Activated CD4-positive, alpha-beta memory T cell treated with anti-CD3 and anti-CD28 coated beads for 36 hours (primary cell): Measurements from ENCODE around the gene CYP2E1. TPM values are rescaled to one million over a fixed set of nuclear protein-coding genes. Genes with fewer than 3 reads are reported as not detected.
"Not testable (repeated sequence)": the region's sequence is repeated elsewhere in the genome, so short reads cannot be mapped to it uniquely, and the experiment has no call there.

Experiments
- CTCF ChIA-PET: fragments of 350-600 bp; sonication (Branson Sonifier 250); formaldehyde crosslinking; loops from one replicate; lab custom pipeline; 2021; ENCODE audit warnings: antibody characterized with exemption, inconsistent platforms; lab: Charles Lee
- POLR2A ChIA-PET: fragments of 350-600 bp; sonication (Branson Sonifier 250); formaldehyde crosslinking; loops from one replicate; lab custom pipeline; 2021; ENCODE audit warnings: antibody characterized with exemption; lab: Charles Lee
- DNase-seq: peaks from one replicate; pipeline ENCODE4 v3.0.0-alpha.2; 2020
- H3K27ac Mint-ChIP-seq: one replicate; pipeline ENCODE4 v1.8.0; 2021; ENCODE audit warnings: mixed read lengths
- H3K27me3 Mint-ChIP-seq: one replicate; pipeline ENCODE4 v1.8.0; 2021; ENCODE audit warnings: mixed read lengths
- H3K36me3 Mint-ChIP-seq: one replicate; pipeline ENCODE4 v1.8.0; 2021; ENCODE audit warnings: mixed read lengths
- H3K4me1 Mint-ChIP-seq: one replicate; pipeline ENCODE4 v1.8.0; 2021; ENCODE audit warnings: low read depth, mixed read lengths
- H3K4me3 Mint-ChIP-seq: one replicate; pipeline ENCODE4 v1.8.0; 2021; ENCODE audit warnings: mild to moderate bottlenecking, mixed read lengths
- H3K9me3 Mint-ChIP-seq: one replicate; pipeline ENCODE4 v1.8.0; 2021; ENCODE audit warnings: mixed read lengths
- intact Hi-C: fragments of 100-400 bp; cut with micrococcal nuclease; formaldehyde crosslinking; loops from one replicate; pipeline ENCODE4 v1.15.1; 2023
- total RNA-seq, 2 experiments: library from RNA; stranded (reverse); gene quantifications; one replicate each; pipeline ENCODE4 v1.2.3, GENCODE V29; 2021

Gene CYP2E1
- total RNA-seq, 2 experiments from 2014 or later: 0.46 to 0.86 TPM

DNA sequence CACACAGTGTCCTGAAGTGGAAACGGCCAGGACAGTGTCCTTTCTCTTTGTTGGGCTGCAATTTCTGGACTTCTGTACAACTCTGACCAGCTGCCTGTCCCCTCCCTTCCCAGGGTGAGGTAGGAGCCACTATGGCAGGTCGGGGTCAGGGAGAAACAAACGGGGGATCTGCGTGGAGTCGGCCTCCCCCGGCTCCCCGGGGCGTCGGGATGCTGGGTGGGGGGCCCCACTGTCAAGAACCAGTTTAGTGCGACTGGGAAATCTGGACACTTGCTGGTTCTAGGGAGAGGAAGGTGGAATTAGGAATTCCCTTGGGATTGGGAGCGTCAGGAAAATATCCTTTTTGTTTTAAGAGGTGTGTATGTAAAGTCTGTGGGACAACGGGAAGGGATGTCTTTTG, 37.7 kb downstream of the CYP2E1 start:
- no peak overlapping the region for H3K27ac Mint-ChIP-seq
- H3K4me3 Mint-ChIP-seq: no peak overlapping the region
- ChIA-PET POLR2A (no interaction called here), CTCF (no interaction called here)
- H3K4me1 Mint-ChIP-seq: no peaks in the 10 kb centered on the region
- DNase-seq: no peak
- no peaks in the 10 kb centered on the region for H3K36me3 Mint-ChIP-seq
- peaks cover 12% of the 10 kb centered on the region for H3K27me3 Mint-ChIP-seq
- H3K9me3 Mint-ChIP-seq: no peaks in the 10 kb centered on the region
- intact Hi-C loops: no loop called here

DNA sequence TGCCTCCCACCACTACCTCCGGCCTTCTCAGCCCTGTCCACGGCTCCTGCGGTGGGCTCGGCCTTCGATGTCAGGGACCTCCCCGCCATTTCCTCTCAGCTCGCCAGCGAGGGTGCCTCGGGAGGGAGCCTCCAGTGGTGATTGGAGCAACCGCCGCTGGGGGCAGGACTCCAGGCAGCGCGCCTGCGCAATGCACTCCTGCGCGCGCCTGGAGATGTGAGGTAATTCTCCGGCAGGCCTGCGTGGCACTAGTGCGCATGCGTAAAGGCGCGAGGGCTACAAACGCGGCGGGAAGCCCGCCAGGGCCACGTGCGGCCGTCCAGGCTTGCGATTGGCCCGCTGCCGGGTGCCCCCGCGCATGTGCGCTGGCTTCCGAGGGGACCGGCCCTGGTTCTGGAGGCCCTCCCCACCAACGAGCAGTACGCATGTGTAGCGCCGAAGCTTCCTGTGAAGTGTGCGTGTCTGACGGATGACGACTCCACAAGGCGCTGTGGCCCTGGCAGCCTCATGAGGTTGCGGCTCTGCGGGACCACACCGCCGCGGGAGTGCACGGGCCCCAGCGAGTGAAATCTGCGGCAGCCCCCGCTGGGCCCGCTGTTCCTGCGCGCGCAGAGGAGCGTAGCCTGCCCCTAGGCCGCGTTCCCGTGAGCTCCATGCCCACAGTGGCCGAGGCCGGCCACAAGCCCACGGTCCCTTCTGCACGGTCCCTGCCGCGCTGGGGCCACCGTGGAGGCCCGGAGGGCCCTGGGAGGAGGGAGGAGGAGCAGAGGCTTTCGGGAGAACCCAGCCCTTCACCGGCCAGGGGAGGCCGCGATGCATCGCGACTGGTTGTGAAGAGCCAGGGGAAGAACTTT, 38.5 kb downstream of the CYP2E1 start, which contains the start of gene SYCE1:
Gene SYCE1 (minus strand): TSS at position 143 of the 854 bp plus-strand sequence. CDS start 54 bp downstream, at position 89.
- Mint-ChIP-seq H3K9me3 (no peaks in the 10 kb centered on the region), H3K4me1 (no peaks in the 10 kb centered on the region), H3K27me3 (peaks cover 12% of the 10 kb centered on the region), H3K36me3 (no peaks in the 10 kb centered on the region), H3K4me3 (no peak within 1 kb of the TSS), H3K27ac (no peak within 1 kb of the TSS)
- ChIA-PET CTCF (no interaction called here), POLR2A (no interaction called here)
- DNase-seq: no peak
- intact Hi-C loops: no loop called here

DNA sequence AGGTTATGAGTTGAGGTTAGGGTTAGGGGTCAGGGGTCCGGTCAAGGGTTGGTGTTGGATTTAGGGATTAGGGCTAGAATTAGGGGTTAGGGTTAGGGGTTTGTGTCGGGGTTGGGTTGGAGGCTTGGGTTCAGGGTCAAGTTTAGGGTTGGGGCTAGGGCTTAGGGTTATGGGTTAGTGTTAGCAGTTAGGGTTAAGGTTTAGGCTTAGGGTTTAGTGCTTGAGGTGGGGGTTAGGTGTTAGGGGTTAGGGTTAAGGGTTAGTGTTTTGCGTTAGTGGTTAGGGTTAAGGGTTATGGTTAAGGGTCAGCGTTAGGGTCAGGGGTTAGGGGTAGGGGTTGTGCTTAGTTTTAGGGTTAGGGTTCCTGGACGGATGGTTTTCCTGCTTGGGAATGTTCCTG, 40.0 kb downstream of the CYP2E1 start:
- ChIA-PET CTCF (no interaction called here), POLR2A (no interaction called here)
- Mint-ChIP-seq H3K4me1 (no peaks in the 10 kb centered on the region), H3K27ac (no peak overlapping the region), H3K27me3 (peaks cover 13% of the 10 kb centered on the region), H3K36me3 (no peaks in the 10 kb centered on the region), H3K4me3 (no peak overlapping the region), H3K9me3 (no peaks in the 10 kb centered on the region)
- DNase-seq: no peak
- intact Hi-C loops: no loop called here

DNA sequence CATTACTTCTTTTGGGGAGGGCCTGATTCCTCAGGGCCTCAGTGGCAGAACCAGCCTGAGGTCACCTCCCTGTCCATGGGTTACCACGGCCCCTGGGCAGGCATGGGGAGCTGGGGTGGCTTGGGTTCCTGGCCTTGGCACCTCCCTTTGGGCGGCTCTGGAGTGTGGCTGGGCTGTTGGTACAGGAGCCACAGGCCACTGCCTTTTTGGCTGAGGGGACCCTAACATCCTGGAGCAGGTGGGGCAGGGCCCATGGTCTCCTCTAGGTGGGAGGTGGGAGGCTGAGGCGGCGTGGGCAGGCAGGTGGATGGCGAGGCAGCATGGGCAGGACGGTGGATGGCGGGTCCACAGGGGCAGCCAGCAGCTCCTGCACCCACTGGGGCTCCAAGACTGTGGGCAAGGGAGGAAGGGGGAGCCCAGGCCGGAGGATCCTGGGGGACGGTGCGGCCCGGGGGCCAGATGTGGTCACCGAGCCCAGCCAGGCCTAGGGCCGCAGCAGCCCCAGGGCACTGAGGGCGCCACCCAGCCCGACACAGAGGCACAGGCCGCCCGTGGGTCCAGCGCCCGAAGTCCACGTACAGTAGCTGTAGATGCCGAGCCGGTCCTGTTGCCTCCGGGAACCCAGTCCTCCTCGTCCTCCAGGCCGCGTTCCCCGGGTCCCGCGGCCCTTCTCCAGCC, 40.6 kb downstream of the CYP2E1 start:
- Mint-ChIP-seq H3K36me3 (no peaks in the 10 kb centered on the region), H3K27ac (no peak overlapping the region), H3K27me3 (peaks cover 13% of the 10 kb centered on the region), H3K4me3 (no peak overlapping the region), H3K4me1 (no peaks in the 10 kb centered on the region), H3K9me3 (no peaks in the 10 kb centered on the region)
- no peak for DNase-seq
- ChIA-PET POLR2A (no interaction called here), CTCF (no interaction called here)
- intact Hi-C loops: no loop called here

DNA sequence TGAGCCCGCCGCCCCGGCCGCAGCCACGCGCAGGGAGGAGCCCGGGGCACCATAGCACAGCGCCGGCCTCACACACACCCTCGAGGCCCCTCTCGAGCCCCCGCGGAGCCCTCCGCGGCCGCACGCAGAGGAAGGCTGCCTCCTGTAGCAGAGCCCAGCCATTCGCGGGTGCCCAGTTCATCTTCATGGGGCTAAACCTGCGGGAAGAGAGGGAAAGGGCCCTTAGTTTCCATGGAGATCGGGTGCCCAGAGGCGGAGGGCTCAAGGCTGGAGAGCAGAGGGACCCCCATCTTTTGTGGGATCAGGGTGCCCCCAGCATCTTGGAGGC, 41.1 kb downstream of the CYP2E1 start:
- intact Hi-C loops: no loop called here
- H3K4me1 Mint-ChIP-seq: no peaks in the 10 kb centered on the region

DNA sequence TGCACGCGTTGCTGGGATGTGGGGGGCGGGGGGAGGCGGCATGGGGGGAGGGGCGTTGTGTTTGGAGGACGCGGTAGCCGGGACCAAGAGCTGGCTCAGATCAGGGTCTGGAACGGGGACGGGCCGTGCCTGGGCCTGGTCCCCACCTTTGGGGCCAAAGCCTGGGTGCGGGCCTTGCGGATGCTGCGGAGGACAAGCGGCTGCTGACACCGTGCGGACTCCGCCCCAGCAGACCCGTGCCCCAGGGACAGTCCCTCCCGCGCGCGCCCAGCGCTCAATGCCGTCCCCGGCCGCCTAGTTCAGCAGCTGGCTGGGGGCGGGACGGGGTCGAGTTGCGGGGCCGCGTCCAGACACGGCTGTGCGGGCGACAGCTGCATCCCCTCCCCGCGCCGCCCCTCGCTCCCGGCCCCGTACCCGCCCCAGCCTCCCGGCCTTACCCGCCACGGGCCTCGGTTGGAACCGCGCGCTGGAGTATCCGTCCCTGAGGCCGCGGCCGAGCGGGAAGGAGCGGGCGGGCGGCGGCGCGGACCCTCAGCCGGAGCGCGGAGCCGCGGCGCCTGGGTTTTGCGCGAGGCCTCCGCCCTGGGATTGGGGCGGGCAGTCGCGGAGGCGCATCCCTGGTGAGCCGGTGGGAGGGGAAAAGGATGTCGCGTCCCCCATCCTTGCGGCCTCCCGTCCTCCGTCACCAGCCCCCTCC, 41.8 kb downstream of the CYP2E1 start:
- H3K27ac Mint-ChIP-seq, H3K4me1 Mint-ChIP-seq, intact Hi-C loops, CTCF ChIA-PET, H3K4me3 Mint-ChIP-seq, H3K36me3 Mint-ChIP-seq, DNase-seq, POLR2A ChIA-PET: not testable (repeated sequence)
- H3K9me3 Mint-ChIP-seq: peaks cover 11% of the 10 kb centered on the region
- H3K27me3 Mint-ChIP-seq: peaks cover 11% of the 10 kb centered on the region

More for the DNA sequence above, 41.1 kb downstream of the CYP2E1 start:
- no peak for DNase-seq
- H3K36me3 Mint-ChIP-seq: peaks cover under 1% of the 10 kb centered on the region
- H3K4me3 Mint-ChIP-seq: no peak overlapping the region
- H3K27ac Mint-ChIP-seq: no peak overlapping the region
- H3K27me3 Mint-ChIP-seq: peaks cover 13% of the 10 kb centered on the region
- CTCF ChIA-PET: no interaction called here
- POLR2A ChIA-PET: no interaction called here
- H3K9me3 Mint-ChIP-seq: peaks cover 4% of the 10 kb centered on the region

DNA sequence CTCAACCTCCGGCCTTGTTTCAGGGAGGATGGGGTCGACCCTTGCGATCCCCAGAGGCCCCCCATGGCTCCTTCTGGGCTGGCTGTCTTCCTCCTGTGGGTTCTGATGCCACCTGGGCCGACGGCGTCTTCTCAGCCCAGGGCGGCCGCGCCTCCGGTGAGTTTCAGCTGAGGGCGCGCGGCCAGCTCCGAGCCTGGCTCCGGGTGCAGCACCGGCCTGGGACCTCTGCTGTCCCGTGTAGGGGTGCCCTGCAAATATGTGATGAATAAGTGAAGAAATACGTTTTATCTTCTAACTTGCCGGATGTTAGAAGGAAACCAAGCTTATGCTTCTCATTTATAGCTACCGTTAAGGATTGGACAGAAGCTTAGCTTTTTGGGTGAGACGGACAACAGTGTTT, 42.6 kb downstream of the CYP2E1 start:
- H3K9me3 Mint-ChIP-seq: peaks cover 15% of the 10 kb centered on the region
- POLR2A ChIA-PET, DNase-seq, H3K4me1 Mint-ChIP-seq, H3K4me3 Mint-ChIP-seq, H3K27me3 Mint-ChIP-seq, intact Hi-C loops, CTCF ChIA-PET, H3K36me3 Mint-ChIP-seq, H3K27ac Mint-ChIP-seq: not testable (repeated sequence)

DNA sequence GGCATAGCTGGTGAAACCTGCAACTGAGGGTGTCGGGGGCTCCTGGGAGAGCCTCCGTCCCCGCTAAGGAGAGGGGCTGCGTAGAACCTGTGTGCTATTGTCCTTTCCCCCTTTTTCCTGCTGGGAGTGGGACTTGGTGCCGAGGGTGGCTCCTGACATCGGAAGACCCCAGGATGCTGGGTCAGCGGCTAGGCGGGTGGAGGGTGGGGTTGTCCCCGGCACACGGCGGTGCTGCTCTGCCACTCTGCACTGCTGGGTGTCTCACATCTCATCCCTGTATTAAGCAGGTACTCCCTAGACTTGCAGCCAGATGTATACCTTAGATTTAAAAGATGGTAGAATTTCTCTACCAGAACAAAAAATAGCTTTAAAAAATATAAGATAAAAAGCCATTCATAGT, 44.9 kb downstream of the CYP2E1 start:
- H3K27me3 Mint-ChIP-seq, DNase-seq, H3K4me1 Mint-ChIP-seq, H3K27ac Mint-ChIP-seq, intact Hi-C loops, POLR2A ChIA-PET, H3K36me3 Mint-ChIP-seq, H3K4me3 Mint-ChIP-seq: not testable (repeated sequence)
- CTCF ChIA-PET: interaction anchor here (1.9 kb wide), 1 partner anchor 133 kb away, joined by 6 read pairs; no protein-coding TSS in a partner anchor
- peaks cover 15% of the 10 kb centered on the region for H3K9me3 Mint-ChIP-seq

DNA sequence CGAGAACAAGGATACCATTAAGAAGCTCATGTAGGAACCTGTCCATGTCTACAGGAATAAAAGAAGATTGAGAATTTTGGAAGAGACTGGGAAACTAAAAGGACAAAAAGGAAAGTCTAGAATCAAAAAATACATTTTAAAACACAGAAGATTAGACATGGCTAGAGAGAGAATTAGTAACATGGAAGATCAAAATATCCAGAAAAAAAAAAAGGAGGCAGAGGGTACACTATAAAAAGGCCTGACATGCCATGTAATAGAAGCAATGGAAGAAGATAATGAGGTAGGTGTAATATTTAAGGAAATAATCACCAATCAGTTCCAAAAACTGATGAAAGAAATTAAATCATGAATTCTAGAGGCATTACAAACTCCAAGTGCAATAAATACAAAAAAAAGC, 46.3 kb downstream of the CYP2E1 start:
- CTCF ChIA-PET: interaction anchor here (1.9 kb wide), 1 partner anchor 134 kb away, joined by 6 read pairs; no protein-coding TSS in a partner anchor
- H3K36me3 Mint-ChIP-seq, H3K4me3 Mint-ChIP-seq, intact Hi-C loops, DNase-seq, H3K4me1 Mint-ChIP-seq, POLR2A ChIA-PET, H3K27me3 Mint-ChIP-seq, H3K27ac Mint-ChIP-seq: not testable (repeated sequence)
- H3K9me3 Mint-ChIP-seq: peaks cover 15% of the 10 kb centered on the region

DNA sequence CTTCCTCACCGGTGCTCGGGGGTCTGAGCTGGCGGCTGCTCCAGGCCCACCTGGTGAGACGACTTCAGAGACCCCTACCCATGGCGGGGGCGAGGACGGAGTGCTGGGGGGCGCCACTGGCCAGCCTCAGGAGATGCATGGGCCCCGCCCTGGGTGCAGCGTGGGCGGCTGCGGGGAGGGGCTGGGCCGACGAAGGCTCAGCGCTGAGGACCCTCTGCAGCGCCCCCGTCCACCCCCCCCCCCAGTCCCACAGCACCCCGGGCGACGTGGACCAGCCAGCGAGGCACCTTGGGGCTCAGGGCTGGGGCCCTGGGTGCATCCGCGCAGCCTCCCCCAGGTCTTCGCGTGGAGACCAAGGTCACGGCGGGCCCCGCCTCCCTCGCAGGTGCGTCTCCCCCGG, 49.9 kb downstream of the CYP2E1 start:
- intact Hi-C loops, POLR2A ChIA-PET, H3K4me1 Mint-ChIP-seq, H3K4me3 Mint-ChIP-seq, H3K36me3 Mint-ChIP-seq, H3K27ac Mint-ChIP-seq, H3K27me3 Mint-ChIP-seq, DNase-seq, CTCF ChIA-PET: not testable (repeated sequence)
- H3K9me3 Mint-ChIP-seq: peaks cover 18% of the 10 kb centered on the region
